ENCODE results near the gene DAZ2.
"Not testable (repeated sequence)": the region's sequence is repeated elsewhere in the genome, so short reads cannot be mapped to it uniquely, and the experiment has no call there.

The DAZ2 gene, protein sequence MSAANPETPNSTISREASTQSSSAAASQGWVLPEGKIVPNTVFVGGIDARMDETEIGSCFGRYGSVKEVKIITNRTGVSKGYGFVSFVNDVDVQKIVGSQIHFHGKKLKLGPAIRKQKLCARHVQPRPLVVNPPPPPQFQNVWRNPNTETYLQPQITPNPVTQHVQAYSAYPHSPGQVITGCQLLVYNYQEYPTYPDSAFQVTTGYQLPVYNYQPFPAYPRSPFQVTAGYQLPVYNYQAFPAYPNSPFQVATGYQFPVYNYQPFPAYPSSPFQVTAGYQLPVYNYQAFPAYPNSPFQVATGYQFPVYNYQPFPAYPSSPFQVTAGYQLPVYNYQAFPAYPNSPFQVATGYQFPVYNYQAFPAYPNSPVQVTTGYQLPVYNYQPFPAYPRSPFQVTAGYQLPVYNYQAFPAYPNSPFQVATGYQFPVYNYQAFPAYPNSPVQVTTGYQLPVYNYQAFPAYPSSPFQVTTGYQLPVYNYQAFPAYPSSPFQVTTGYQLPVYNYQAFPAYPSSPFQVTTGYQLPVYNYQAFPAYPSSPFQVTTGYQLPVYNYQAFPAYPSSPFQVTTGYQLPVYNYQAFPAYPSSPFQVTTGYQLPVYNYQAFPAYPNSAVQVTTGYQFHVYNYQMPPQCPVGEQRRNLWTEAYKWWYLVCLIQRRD

DNA sequence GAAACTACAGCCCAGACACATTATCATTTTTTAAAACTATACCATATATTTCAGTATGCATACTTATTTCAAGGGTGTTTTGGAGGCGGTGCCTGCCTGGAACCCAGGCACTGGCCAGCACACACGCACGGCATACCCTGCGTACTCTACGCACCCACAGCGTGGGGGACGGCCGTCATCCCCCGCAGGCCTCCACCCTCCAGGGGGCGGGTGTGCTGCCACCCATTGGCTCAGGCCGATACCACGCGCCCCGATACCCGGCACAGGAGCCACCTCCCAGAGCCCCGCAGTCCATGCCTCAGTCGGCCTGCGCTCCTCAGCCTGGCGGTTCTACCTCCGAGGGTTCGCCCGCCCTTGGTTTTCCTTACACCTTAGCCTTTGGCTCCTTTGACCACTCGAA is at the start of gene DAZ2:
DAZ2 (plus strand) TSS at position 301 of the 400 bp plus-strand sequence. CDS start 208 bp downstream, outside the sequence.
- not testable (repeated sequence) for H3K9me3 Mint-ChIP-seq, H3K4me3 Mint-ChIP-seq, H3K27me3 Mint-ChIP-seq, H3K27ac Mint-ChIP-seq, H3K36me3 Mint-ChIP-seq, H3K4me1 Mint-ChIP-seq

DNA sequence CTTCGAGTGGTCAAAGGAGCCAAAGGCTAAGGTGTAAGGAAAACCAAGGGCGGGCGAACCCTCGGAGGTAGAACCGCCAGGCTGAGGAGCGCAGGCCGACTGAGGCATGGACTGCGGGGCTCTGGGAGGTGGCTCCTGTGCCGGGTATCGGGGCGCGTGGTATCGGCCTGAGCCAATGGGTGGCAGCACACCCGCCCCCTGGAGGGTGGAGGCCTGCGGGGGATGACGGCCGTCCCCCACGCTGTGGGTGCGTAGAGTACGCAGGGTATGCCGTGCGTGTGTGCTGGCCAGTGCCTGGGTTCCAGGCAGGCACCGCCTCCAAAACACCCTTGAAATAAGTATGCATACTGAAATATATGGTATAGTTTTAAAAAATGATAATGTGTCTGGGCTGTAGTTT is 20.4 kb upstream of the DAZ2 start, which contains the start of gene DAZ1:
DAZ1 (minus strand) TSS at position 101 of the 400 bp plus-strand sequence. CDS start 208 bp downstream, outside the sequence.
- not testable (repeated sequence) for H3K27me3 Mint-ChIP-seq, H3K4me1 Mint-ChIP-seq, H3K9me3 Mint-ChIP-seq, H3K4me3 Mint-ChIP-seq, H3K36me3 Mint-ChIP-seq, H3K27ac Mint-ChIP-seq

DNA sequence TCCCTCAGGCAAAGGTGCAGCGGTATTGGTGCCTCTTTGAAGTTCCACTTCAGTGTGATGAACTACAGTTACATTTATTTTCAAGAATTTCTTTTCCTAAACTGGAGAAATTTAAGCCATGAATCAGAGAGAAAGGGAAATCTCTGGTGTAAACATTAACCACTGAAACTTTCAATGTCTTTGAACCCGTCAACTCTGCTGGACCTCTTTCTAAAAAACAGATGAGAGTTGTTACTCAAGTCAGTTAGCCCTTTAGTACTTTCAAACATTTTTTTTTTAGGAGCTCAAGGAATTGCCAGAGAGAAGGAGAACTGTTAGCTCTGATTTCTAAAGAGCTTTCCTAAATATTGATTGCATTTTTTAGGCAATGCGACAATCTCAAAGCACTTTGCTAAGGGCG is 11.9 kb upstream of the DAZ2 start:
- not testable (repeated sequence) for H3K4me3 Mint-ChIP-seq, H3K27me3 Mint-ChIP-seq, H3K36me3 Mint-ChIP-seq, H3K4me1 Mint-ChIP-seq, H3K9me3 Mint-ChIP-seq, H3K27ac Mint-ChIP-seq

DNA sequence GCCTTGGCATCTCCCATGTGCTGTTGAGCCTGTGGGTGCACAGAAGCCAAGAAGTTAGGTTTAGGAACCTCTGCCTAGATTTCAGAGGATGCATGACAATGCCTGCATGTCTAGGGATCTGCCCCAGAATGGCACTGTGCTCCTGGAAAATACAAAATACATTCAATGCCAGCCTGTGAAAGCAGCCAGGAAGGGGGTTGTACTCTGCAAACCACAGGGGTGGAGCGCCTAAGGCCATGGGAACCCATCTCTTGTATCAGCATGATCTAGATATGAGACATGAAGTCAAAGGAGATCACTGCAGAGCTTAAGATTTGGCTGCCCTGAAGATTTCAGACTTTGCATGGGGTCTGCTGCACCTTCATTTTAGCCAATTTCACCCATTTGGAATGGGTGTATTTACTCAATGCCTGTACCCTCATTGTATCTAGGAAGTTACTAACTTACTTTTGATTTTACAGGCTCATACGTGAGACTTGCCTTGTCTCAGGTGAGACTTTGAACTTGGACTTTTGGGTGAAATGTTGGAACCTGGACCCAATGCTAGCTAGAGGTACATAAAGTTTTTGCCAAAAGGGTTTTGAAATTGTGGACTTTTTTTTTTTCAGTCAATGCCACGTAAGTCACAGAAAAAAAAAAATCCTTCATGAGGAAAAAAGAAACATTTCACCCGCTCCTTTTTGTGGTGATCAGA is 9.4 kb upstream of the DAZ2 start:
- H3K9me3 Mint-ChIP-seq, H3K4me3 Mint-ChIP-seq, H3K4me1 Mint-ChIP-seq, H3K27me3 Mint-ChIP-seq, H3K27ac Mint-ChIP-seq, H3K36me3 Mint-ChIP-seq: not testable (repeated sequence)

DNA sequence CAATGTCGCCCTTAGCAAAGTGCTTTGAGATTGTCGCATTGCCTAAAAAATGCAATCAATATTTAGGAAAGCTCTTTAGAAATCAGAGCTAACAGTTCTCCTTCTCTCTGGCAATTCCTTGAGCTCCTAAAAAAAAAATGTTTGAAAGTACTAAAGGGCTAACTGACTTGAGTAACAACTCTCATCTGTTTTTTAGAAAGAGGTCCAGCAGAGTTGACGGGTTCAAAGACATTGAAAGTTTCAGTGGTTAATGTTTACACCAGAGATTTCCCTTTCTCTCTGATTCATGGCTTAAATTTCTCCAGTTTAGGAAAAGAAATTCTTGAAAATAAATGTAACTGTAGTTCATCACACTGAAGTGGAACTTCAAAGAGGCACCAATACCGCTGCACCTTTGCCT is 8.7 kb upstream of the DAZ2 start:
- H3K27ac Mint-ChIP-seq, H3K27me3 Mint-ChIP-seq, H3K4me3 Mint-ChIP-seq, H3K4me1 Mint-ChIP-seq, H3K36me3 Mint-ChIP-seq, H3K9me3 Mint-ChIP-seq: not testable (repeated sequence)
